Erythroblast (primary cell): Measurements from ENCODE around the gene USP2.

Source experiments
- GATA1 ChIP-seq: IDR thresholded peaks from 2 replicates; pipeline ENCODE4 v1.6.1; 2011; ENCODE audit warnings: low read depth, mild to moderate bottlenecking, control low read depth, low read length, moderate library complexity
- POLR2A ChIP-seq: IDR thresholded peaks from 2 replicates; pipeline ENCODE4 v1.6.1; 2011; ENCODE audit warnings: mild to moderate bottlenecking, low read length

DNA sequence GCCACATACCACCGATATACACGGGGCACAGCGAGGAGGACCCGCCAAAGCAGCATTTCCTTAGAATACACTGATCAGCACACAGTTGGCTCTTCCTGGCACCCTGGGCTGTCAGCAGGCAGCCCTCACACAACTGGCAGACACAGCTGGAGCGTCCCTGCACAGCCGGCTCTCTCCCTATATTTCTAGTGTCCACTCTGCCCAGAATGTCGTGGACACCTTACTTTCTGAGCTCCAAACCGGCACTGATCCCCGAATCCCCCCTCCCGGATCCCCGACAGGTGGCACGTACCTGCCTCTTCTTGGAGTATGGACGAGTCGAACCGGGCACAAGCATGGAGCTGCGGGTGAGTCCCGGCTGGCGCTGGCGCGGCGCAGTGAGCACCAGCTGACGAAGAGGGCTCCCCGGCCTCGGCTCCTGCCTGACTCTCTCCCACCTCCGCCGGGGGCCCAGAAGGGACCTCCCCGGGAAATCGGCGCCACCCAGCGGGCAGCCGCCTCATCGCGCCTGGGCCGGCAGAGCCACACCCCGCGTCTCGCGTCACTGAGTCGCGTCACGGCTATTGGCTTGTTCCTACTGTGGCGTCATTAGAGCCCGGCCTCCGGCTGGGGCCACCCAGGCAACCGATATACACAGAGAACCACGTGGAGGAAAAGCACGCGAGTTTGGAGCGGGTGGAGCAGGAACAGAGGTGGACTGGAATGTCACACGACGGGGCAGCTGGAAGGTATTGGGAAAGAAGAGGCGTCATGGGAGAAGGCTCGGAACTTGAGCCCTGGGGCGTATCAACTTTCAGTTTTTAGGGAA, at the start of gene USP2:
- no peak for TF ChIP-seq POLR2A
- TF ChIP-seq GATA1, result no peak
